HG02588 (cell line): ENCODE measurements around the gene NCAM1.

Experiments
- ATAC-seq: cut with Tn5 transposase; IDR thresholded peaks from one replicate; pipeline ENCODE4 v1.9.1; 2021; ENCODE audit warnings: mild to moderate bottlenecking, moderate library complexity; ENCODE audit not compliant: unreplicated experiment

NCAM1 gene

GRCh38 chr11:113162592-113162962, 201.4 kb downstream of the NCAM1 start:
- ATAC-seq, result no peak

- no peak for ATAC-seq
These were observed 202.2 kb downstream of the NCAM1 start for GRCh38 chr11:113163291-113164030.

GRCh38 chr11:113166280-113166679, 205.1 kb downstream of the NCAM1 start:
- ATAC-seq, result no peak

- ATAC-seq, result no peak
These were observed 206.4 kb downstream of the NCAM1 start for GRCh38 chr11:113167599-113167998.

- no peak for ATAC-seq
These were observed 207.4 kb downstream of the NCAM1 start for GRCh38 chr11:113168354-113169342.

- ATAC-seq, result no peak
These were observed 211.2 kb downstream of the NCAM1 start for GRCh38 chr11:113172382-113172951.

GRCh38 chr11:113173126-113173525, 211.9 kb downstream of the NCAM1 start:
- no peak for ATAC-seq

- ATAC-seq, result no peak
These were observed 213.7 kb downstream of the NCAM1 start for GRCh38 chr11:113174882-113175281.

- ATAC-seq, result no peak
These were observed 215.6 kb downstream of the NCAM1 start for GRCh38 chr11:113176599-113177360.

GRCh38 chr11:113177671-113178070, 216.5 kb downstream of the NCAM1 start:
- ATAC-seq, result no peak

- ATAC-seq, result no peak
These were observed 217.3 kb downstream of the NCAM1 start for GRCh38 chr11:113178381-113179070.

- no peak for ATAC-seq
These were observed 218.0 kb downstream of the NCAM1 start for GRCh38 chr11:113179181-113179704.

GRCh38 chr11:113181094-113181493, 219.9 kb downstream of the NCAM1 start:
- no peak for ATAC-seq

- no peak for ATAC-seq
These were observed 221.1 kb downstream of the NCAM1 start for GRCh38 chr11:113182288-113182687.

- ATAC-seq, result no peak
These were observed 223.3 kb downstream of the NCAM1 start for GRCh38 chr11:113184498-113184897.

- no peak for ATAC-seq
These were observed 227.2 kb downstream of the NCAM1 start for GRCh38 chr11:113188371-113188834.

- no peak for ATAC-seq
These were observed 228.9 kb downstream of the NCAM1 start for GRCh38 chr11:113189909-113190667.

GRCh38 chr11:113192121-113192925, 231.1 kb downstream of the NCAM1 start:
- no peak for ATAC-seq
